Epidermal melanocyte (primary cell): Measurements from ENCODE around the gene TSPEAR.

Source experiments
- DNase-seq: peaks from one replicate; pipeline ENCODE4 v3.0.0; 2011; ENCODE audit warnings: low spot score; ENCODE audit not compliant: insufficient read length

The TSPEAR gene

DNA sequence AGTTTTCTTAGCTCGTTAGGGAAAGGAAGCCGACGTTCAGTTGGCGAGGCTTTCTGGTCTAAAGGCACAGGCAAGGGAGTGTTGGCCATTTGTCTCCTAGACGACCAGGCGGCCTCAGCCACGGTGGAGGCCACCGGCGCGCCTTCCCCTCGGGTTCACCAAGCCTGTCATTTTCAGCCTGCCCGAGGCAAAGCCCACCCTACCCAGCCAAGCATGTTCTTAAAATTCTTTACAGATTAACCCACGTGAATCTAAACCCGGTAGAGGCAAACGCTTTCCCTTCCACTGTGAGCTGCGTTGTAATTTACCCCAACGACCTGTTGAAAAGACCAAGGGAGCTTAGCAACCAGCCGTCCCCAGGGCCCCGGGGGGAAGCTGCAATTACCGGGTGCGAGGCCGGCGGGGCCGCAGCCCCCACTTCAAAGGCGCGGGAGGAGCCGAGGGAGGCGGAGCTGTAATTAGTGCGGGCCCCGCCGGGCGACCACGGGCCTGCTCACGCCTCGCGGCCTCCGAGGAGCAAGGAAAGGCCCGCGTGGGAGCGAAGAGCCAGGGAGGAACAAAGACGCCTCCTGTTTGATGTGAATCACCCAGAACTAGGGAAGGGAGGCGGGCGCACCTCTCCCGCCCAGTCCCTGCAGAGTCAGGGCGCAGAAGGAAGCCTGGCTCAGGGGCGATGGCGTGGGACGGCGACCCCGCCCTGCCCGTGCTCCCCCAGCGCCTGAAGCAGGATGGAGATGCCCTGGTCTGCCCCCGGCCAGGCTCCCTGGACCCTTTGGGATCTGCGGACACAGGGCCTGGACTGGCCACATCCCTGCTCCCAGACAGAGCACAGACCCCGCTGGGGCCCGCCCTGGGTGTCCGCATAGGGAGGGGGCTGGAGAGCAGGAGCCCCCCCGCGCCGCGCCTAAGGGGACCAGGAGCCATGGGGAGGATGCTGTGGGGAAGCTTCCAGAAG lies 12.1 kb upstream of the TSPEAR start:
- DNase-seq = no peak

GRCh38 chr21:44722731-44723130 lies 11.4 kb upstream of the TSPEAR start:
- DNase-seq = no peak

- no peak for DNase-seq
These were observed 8.8 kb upstream of the TSPEAR start for GRCh38 chr21:44720170-44720569.

DNA sequence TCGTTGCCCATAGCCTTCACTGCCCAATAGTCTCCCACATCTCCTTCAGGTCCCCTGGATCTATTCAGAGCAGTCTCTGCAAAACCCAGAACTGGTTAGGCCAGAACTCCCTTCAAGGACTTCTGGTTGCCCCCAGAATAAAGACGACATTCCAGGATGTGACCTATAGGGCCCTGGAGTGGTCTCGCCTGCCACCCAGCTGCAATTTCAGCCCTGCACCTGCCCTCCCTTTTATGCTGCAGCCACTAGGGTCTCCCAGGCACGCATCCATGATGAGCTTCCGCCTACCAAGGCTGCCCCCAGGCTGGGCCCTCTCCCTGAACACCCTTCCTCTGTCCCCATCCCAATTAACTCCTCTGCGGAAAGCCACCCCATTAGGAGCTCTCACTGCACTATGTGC lies 7.2 kb upstream of the TSPEAR start:
- no peak for DNase-seq

DNA sequence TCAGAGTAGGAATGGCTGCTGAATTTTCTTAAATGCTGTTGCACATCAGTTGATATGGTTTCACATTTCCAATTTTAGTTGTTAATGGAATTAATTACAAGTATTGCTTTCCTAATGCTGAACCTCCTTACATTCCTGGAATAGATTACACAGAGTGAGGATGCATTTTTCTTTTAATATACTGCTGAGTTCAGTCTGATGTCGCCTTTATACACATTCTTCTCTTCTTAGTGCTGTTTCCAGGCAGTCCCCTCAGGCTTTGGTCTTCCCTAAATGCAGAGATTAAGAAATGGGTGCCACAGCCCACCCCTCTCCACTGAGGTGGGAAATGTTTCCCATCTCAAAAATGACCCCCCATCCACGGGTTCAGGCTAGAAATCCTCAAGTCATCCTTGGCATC lies 6.7 kb upstream of the TSPEAR start:
- no peak for DNase-seq

GRCh38 chr21:44716984-44717383 lies 5.6 kb upstream of the TSPEAR start:
- no peak for DNase-seq

DNA sequence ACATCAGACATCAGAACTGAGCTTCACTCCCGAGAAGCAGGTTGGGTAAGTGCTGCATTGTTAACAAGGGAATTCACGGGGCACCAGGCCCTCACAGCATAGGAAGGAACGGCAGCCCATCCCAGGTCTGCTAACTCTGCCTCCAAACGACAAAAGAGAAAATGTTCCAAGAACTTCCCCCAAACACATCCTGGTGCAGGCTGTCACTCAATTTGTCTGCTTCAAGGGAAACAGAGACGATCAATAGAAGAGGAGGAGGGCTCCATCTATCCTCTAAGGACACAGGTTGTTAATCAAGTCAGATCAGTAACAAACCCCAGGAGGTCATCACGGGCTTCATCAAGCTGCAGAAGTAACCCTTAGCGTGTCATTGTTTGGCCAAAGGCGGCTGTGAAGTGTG lies 3.5 kb upstream of the TSPEAR start:
- DNase-seq = no peak

- no peak for DNase-seq
These were observed 2.5 kb upstream of the TSPEAR start for GRCh38 chr21:44713846-44714245.

DNA sequence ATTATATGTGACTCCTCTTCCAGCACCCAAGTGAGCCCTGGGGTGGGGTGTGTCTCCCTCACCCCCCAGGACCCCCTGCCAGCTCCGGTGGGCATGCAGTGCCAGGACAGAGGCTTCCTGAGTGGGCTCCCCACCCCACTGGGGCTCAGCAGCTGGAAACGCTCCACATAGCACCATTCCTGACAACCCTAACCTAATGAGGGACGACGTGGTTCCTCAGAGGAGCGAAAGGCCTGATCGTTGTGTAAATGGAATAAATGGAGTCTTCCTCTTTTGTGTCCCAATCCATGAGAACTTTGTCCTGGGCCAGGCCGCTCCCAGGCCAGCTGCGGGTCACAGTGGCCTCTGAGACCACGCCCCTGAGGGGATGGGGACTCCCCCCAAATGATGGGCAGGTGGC lies 1.8 kb upstream of the TSPEAR start:
- DNase-seq = no peak

GRCh38 chr21:44712203-44713028 lies 1.0 kb upstream of the TSPEAR start:
- DNase-seq = no peak

DNA sequence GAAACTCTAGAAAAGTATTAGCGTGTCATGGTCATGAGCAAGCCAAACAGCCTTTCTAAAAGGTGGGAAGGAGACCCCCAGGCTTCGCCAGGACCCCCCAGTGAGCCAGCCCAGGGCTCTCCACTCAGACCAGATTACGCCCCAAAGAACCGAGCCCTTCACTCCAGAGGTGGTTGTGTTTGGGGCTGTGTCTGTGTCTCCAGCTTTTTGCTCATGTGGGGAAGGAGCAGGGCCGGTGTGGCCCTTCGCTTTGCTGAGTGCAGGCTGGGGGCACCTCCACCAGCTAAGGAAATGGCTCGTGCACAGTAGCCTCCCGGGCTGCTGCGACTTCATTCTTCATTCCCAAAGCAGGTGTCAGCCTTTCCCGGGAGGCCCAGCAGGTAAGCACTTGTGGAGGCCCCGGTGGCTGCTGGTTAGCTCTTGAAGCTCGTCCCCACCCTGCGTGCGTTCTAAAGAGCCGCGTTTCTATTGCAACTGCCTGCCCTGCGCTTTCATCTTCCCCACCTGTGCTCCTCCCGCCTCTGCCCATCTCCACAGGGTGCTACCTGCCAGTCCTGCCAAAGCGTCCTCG lies 531 bp downstream of the TSPEAR start:
- no peak for DNase-seq

DNA sequence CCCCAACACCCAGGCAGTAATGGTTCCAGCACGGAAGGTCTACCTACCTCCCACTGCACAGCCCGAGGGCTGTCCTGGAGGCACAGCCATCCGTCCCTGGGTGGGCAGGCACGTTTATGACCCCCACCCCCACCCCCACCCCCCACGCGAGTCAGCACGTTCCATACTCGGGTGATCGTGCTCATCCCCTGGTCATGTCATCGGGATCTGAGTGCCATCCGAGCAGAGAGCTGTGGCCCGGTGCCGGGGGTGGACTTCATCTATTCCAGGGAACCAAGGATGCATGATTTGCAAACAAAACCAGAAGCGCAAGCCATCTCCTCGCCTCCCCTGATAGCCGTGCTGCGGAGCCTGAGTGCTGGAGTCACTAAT lies 1.1 kb downstream of the TSPEAR start:
- no peak for DNase-seq

- no peak for DNase-seq
These were observed 1.7 kb downstream of the TSPEAR start for GRCh38 chr21:44709426-44710293.

GRCh38 chr21:44708866-44709425 lies 2.4 kb downstream of the TSPEAR start:
- no peak for DNase-seq

- no peak for DNase-seq
These were observed 3.0 kb downstream of the TSPEAR start for GRCh38 chr21:44708213-44708865.

GRCh38 chr21:44706706-44707581 lies 4.4 kb downstream of the TSPEAR start:
- DNase-seq = no peak

DNA sequence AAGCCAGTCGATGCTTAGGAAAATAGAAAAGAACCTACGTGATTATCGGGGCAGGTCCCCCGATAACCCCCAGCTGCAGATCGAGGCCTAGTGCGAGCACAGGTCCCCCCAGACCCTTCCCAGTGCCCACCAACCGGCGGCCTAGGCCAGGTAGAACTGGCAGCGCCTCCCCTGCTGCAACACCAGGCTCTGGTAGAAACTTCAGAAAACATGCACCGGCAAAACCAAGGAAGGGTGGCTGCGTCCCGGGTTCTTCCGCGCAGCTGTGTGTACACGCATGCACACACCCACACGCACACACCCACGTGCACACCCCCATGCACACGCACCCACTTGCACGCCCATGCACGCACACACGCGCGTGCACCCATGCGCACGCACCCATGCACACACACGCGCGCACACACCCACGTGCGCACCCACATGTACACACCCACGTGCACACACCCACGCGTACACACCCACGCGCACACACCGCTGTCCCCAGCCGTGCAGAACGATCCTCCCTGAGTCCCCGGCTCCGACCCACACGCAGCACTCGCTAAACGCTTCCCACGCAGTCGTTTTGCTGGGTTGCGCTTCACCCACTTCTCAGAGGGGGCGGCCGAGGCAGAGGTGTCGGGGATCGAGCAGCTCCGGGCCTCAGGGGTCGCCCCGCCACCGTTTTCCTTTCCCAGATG lies 5.2 kb downstream of the TSPEAR start:
- DNase-seq = no peak

DNA sequence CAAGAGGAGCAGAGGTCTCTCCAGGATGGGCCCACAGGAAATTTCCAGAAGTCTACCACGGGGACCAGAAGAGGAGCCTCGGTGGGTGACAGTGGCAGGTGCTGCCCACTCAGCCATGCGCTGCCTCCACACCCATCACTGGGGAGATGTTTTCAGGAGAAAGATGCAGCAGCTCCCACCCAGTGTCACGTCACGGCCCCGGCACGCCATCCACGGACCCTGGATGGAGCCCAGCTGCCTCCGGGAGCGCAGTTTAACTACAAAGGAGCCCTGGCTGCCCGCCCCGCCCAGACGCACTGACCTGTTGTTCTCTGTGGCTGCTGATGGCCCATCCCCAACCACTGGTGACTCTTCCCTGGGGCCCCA lies 6.8 kb downstream of the TSPEAR start:
- DNase-seq = no peak
